ENCODE results near the gene HMBS. TPM values are rescaled to one million over a fixed set of nuclear protein-coding genes. Genes with fewer than 3 reads are reported as not detected.
A peak's percentile ranks its signal among the peaks of the same experiment; 100 is the strongest.

HMBS gene
- total RNA-seq, 1 experiment from 2014 or later: 94.9 TPM

- peaks cover 9% of the 10 kb centered on the region for H3K36me3 ChIP-seq (ENCODE audit: control insufficient read depth, insufficient read depth, low read length)
- no peaks in the 10 kb centered on the region for H3K9me3 ChIP-seq
- peak overlapping the region; percentile 92 for H3K4me3 Mint-ChIP-seq (ENCODE audit: unreplicated experiment)
- no peak overlapping the region for H3K4me3 ChIP-seq (ENCODE audit: low read depth, low read length)
- peaks cover 68% of the 10 kb centered on the region for H3K36me3 Mint-ChIP-seq (ENCODE audit: insufficient read depth, unreplicated experiment)
- no peak for DNase-seq
- H3K27me3 ChIP-seq (replicated peaks; ENCODE audit: control insufficient read depth, insufficient read depth, low read length): no peaks in the 10 kb centered on the region
- H3K4me1 Mint-ChIP-seq (ENCODE audit: low read depth, unreplicated experiment): peaks cover 19% of the 10 kb centered on the region
- BruUV-seq (replicated peaks): no TSS peak
- no peaks in the 10 kb centered on the region for H3K9me3 Mint-ChIP-seq (ENCODE audit: unreplicated experiment)
- POLR2A ChIA-PET: interaction anchor here (0.6 to 2.2 kb wide), 3 partner anchors 25 to 36 kb away, joined by 3 to 12 read pairs (median 3); partner anchors contain the start of genes HINFP and VPS11
- peaks cover 15% of the 10 kb centered on the region for H3K4me1 ChIP-seq
- no peaks in the 10 kb centered on the region for H3K27me3 Mint-ChIP-seq (ENCODE audit: insufficient read depth, unreplicated experiment)
- TF ChIP-seq CTCF (IDR thresholded peaks at IDR 0.05; ENCODE audit: insufficient read depth in 1 of 2, low read depth in 1 of 2, low read length in 1 of 2, severe bottlenecking in 1 of 2, unreplicated experiment in 1 of 2): no peak
- CTCF ChIA-PET: interaction anchor here (0.9 kb wide), 1 partner anchor 36 kb away, joined by 3 read pairs; no protein-coding TSS in a partner anchor
- H3K27ac Mint-ChIP-seq (ENCODE audit: unreplicated experiment): peak overlapping the region; percentile 40
- intact Hi-C loops (cut with micrococcal nuclease; ENCODE audit: unreplicated experiment): no loop called here
Measured at GRCh38 chr11:119091966-119092879, 7.5 kb downstream of the HMBS start.

DNA sequence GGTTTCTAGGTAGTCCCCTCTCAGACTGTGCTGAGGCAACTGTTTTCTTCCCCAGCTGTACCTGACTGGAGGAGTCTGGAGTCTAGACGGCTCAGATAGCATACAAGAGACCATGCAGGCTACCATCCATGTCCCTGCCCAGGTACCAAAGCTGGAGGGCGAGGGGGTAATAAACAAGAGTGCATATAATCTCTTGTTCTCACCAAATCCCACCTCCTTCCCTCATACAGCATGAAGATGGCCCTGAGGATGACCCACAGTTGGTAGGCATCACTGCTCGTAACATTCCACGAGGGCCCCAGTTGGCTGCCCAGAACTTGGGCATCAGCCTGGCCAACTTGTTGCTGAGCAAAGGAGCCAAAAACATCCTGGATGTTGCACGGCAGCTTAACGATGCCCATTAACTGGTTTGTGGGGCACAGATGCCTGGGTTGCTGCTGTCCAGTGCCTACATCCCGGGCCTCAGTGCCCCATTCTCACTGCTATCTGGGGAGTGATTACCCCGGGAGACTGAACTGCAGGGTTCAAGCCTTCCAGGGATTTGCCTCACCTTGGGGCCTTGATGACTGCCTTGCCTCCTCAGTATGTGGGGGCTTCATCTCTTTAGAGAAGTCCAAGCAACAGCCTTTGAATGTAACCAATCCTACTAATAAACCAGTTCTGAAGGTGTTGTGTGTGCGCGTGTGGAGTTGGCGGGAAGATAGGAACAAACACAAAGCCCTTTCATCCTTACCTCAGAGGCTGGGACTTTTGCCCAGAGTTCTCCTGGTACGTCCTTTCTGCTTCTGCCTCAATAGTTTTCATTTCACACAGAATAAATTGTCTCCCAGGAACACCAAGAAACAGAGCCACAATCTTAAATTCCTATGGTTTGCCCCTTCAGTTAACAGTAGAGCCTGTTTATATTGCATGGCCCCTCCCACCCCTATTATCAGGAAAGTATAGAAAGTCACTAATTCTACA is 8.5 kb downstream of the HMBS start:
- no peak for DNase-seq
- Histone ChIP-seq H3K4me1 (peaks cover 15% of the 10 kb centered on the region), H3K36me3 (ENCODE audit: control insufficient read depth, insufficient read depth, low read length) (peaks cover 9% of the 10 kb centered on the region), H3K27me3 (replicated peaks; ENCODE audit: control insufficient read depth, insufficient read depth, low read length) (no peaks in the 10 kb centered on the region), H3K9me3 (no peaks in the 10 kb centered on the region), H3K4me3 (ENCODE audit: low read depth, low read length) (peak overlapping the region; percentile 95)
- Mint-ChIP-seq H3K27ac (ENCODE audit: unreplicated experiment) (peak overlapping the region; percentile 98), H3K4me3 (ENCODE audit: unreplicated experiment) (peak overlapping the region; percentile 92), H3K36me3 (ENCODE audit: insufficient read depth, unreplicated experiment) (peaks cover 76% of the 10 kb centered on the region), H3K9me3 (ENCODE audit: unreplicated experiment) (no peaks in the 10 kb centered on the region), H3K27me3 (ENCODE audit: insufficient read depth, unreplicated experiment) (no peaks in the 10 kb centered on the region), H3K4me1 (ENCODE audit: low read depth, unreplicated experiment) (peaks cover 19% of the 10 kb centered on the region)
- no TSS peak for BruUV-seq (replicated peaks)
- CTCF ChIA-PET: interaction anchor here (0.9 to 2.2 kb wide), 2 partner anchors 8 to 37 kb away, joined by 3 to 10 read pairs; partner anchors contain the start of gene HMBS
- POLR2A ChIA-PET: interaction anchor here (1.2 to 2.9 kb wide), 4 partner anchors 8 to 26 kb away, joined by 12 to 47 read pairs (median 14); partner anchors contain the start of genes HMBS and VPS11
- no peak for TF ChIP-seq CTCF (IDR thresholded peaks at IDR 0.05; ENCODE audit: insufficient read depth in 1 of 2, low read depth in 1 of 2, low read length in 1 of 2, severe bottlenecking in 1 of 2, unreplicated experiment in 1 of 2)
- intact Hi-C loops (cut with micrococcal nuclease; ENCODE audit: unreplicated experiment): no loop called here
